SK-N-SH (cell line): ENCODE measurements around the gene FGFRL1. TPM values are rescaled to one million over a fixed set of nuclear protein-coding genes. Genes with fewer than 3 reads are reported as not detected.

Experiments used
- CTCF ChIA-PET: fragments of 300-600, 350-600 bp; formaldehyde crosslinking; extraction: SDS; loops from one replicate; lab custom pipeline; 2021; lab: Yijun Ruan, JAX
- POLR2A ChIA-PET: fragments of 350-600 bp; sonication (Branson Sonifier 250); formaldehyde crosslinking; extraction: SDS; loops from one replicate; lab custom pipeline; 2020; ENCODE audit warnings: antibody characterized with exemption, inconsistent platforms; lab: Yijun Ruan, JAX
- DNase-seq: peaks from one replicate; pipeline ENCODE4 v3.0.0; 2012
- H2AFZ ChIP-seq: fragments of 200-600 bp; sonication (generic); 2 replicates; pipeline ENCODE4 v1.8.1; 2016; ENCODE audit warnings: antibody characterized with exemption, mild to moderate bottlenecking, low read depth
- H3F3A ChIP-seq: fragments of 200-600 bp; sonication (generic); replicated peaks from 2 replicates; pipeline ENCODE3; 2016; ENCODE audit warnings: antibody characterized with exemption, mild to moderate bottlenecking; ENCODE audit not compliant: insufficient read depth
- H3K27ac ChIP-seq, 2 experiments: fragments of 200-500 bp in 1 of 2; fragments of 200-600 bp in 1 of 2; sonication (Bioruptor generic) in 1 of 2; sonication (generic), shearing (Covaris generic) in 1 of 2; 2 replicates each; pipeline versions ENCODE4 v1.5.1 to v1.6.1; 2014 to 2016; ENCODE audit warnings: low read depth in 2 of 2, inconsistent platforms in 1 of 2, low read length in 1 of 2, mild to moderate bottlenecking in 1 of 2, mixed read lengths in 1 of 2
- H3K27me3 ChIP-seq: fragments of 200-600 bp; sonication (generic), shearing (Covaris generic); 2 replicates; pipeline ENCODE4 v1.6.1; 2016; ENCODE audit warnings: mixed run types; ENCODE audit not compliant: insufficient read depth
- H3K36me3 ChIP-seq, 2 experiments: fragments of 200-500 bp in 1 of 2; fragments of 200-600 bp in 1 of 2; sonication (Bioruptor generic) in 1 of 2; sonication (generic) in 1 of 2; replicated peaks in 1 of 2; 2 replicates each; pipeline versions ENCODE3 to v1.5.1; 2014 to 2016; ENCODE audit warnings: low read length in 1 of 2, mild to moderate bottlenecking in 1 of 2; ENCODE audit not compliant: insufficient read depth in 2 of 2, control insufficient read depth in 1 of 2
- H3K4me1 ChIP-seq, 2 experiments: fragments of 200-500 bp in 1 of 2; fragments of 200-600 bp in 1 of 2; sonication (Bioruptor generic) in 1 of 2; sonication (generic), shearing (Covaris generic) in 1 of 2; 2 replicates each; pipeline versions ENCODE4 v1.5.1 to v1.6.1; 2014 to 2016; ENCODE audit warnings: low read depth in 1 of 2, low read length in 1 of 2, mixed run types in 1 of 2; ENCODE audit not compliant: insufficient read depth in 2 of 2, control insufficient read depth in 1 of 2
- H3K4me2 ChIP-seq: fragments of 200-600 bp; sonication (generic), shearing (Covaris generic); 2 replicates; pipeline ENCODE4 v1.6.1; 2017; ENCODE audit warnings: mixed run types
- H3K4me3 ChIP-seq, 2 experiments: fragments of 200-500 bp in 1 of 2; fragments of 200-600 bp in 1 of 2; sonication (Bioruptor generic) in 1 of 2; sonication (generic), shearing (Covaris generic) in 1 of 2; 2 replicates each; pipeline versions ENCODE4 v1.5.1 to v1.8.1; 2014 to 2016; ENCODE audit warnings: low read depth in 2 of 2, inconsistent platforms in 1 of 2, low read length in 1 of 2, mild to moderate bottlenecking in 1 of 2, mixed read lengths in 1 of 2, moderate library complexity in 1 of 2
- H3K79me2 ChIP-seq: fragments of 200-600 bp; sonication (generic); 2 replicates; pipeline ENCODE4 v1.8.1; 2017; ENCODE audit warnings: mild to moderate bottlenecking; ENCODE audit not compliant: insufficient read depth
- H3K9ac ChIP-seq: fragments of 200-600 bp; sonication (generic); 2 replicates; pipeline ENCODE4 v1.6.1; 2017; ENCODE audit warnings: mixed run types
- H3K9me2 ChIP-seq: fragments of 200-600 bp; sonication (generic); 2 replicates; pipeline ENCODE4 v1.6.1; 2017; ENCODE audit warnings: mixed run types
- H3K9me3 ChIP-seq: fragments of 200-600 bp; sonication (generic); 2 replicates; pipeline ENCODE4 v1.6.1; 2017; ENCODE audit warnings: mixed run types, mild to moderate bottlenecking, moderate library complexity
- H4K20me1 ChIP-seq: fragments of 200-600 bp; sonication (generic); 2 replicates; pipeline ENCODE4 v1.6.1; 2017; ENCODE audit warnings: mild to moderate bottlenecking, mixed run types; ENCODE audit not compliant: insufficient read depth
- CTCF ChIP-seq: fragments of 200-600 bp; sonication (generic); IDR thresholded peaks from 2 replicates; pipeline ENCODE4 v1.6.1; 2017; ENCODE audit warnings: antibody characterized with exemption, mild to moderate bottlenecking, moderate library complexity
- EZH2phosphoT487 ChIP-seq: fragments of 200-600 bp; sonication (generic); IDR thresholded peaks from 2 replicates; pipeline ENCODE4 v1.6.1; 2017; ENCODE audit warnings: low read depth, mixed run types, mild to moderate bottlenecking, antibody characterized with exemption, moderate library complexity, borderline replicate concordance
- FOSL2 ChIP-seq: IDR thresholded peaks from 2 replicates; pipeline ENCODE4 v1.4.0; 2012; ENCODE audit warnings: low read depth, mild to moderate bottlenecking, moderate library complexity, borderline replicate concordance
- IRF3 ChIP-seq: fragments of 150-350 bp; IDR thresholded peaks from 2 replicates; pipeline ENCODE4 v1.6.1; 2016; ENCODE audit warnings: mild to moderate bottlenecking, low read depth, low read length
- JUND ChIP-seq: IDR thresholded peaks from 2 replicates; pipeline ENCODE4 v1.4.0; 2012
- NFIC ChIP-seq: IDR thresholded peaks from 2 replicates; pipeline ENCODE4 v1.4.0; 2012; ENCODE audit warnings: borderline replicate concordance
- NRF1 ChIP-seq: IDR thresholded peaks from 2 replicates; pipeline ENCODE4 v1.6.1; 2012; ENCODE audit warnings: low read depth, mild to moderate bottlenecking, low read length
- PBX3 ChIP-seq: IDR thresholded peaks from 2 replicates; pipeline ENCODE4; 2012
- POLR2AphosphoS5 ChIP-seq: IDR thresholded peaks from 2 replicates; pipeline ENCODE4 v1.6.1; 2012; ENCODE audit warnings: low read depth, low read length
- RAD21 ChIP-seq: IDR thresholded peaks from 2 replicates; pipeline ENCODE4 v1.6.1; 2012; ENCODE audit warnings: mild to moderate bottlenecking, low read length
- SIN3A ChIP-seq: IDR thresholded peaks from 2 replicates; pipeline ENCODE4 v1.6.1; 2012; ENCODE audit warnings: low read depth, mild to moderate bottlenecking, low read length, moderate library complexity, borderline replicate concordance
- TCF12 ChIP-seq: IDR thresholded peaks from 2 replicates; pipeline ENCODE4 v1.4.0; 2012
- TEAD4 ChIP-seq: IDR thresholded peaks from 2 replicates; pipeline ENCODE4 v1.4.0; 2012; ENCODE audit warnings: mild to moderate bottlenecking, borderline replicate concordance; ENCODE audit not compliant: insufficient read depth
- USF2 ChIP-seq: fragments of 150-350 bp; IDR thresholded peaks from 2 replicates; pipeline ENCODE4 v1.6.1; 2017; ENCODE audit warnings: antibody characterized with exemption, low read length, low read depth, borderline replicate concordance
- WGBS: methylation state at CpG from one replicate; pipeline ENCODE4 v1.1.6; 2017; ENCODE audit warnings: low lambda C conversion rate; 5-methylcytosine and 5-hydroxymethylcytosine counted together
- polyA plus RNA-seq, 3 experiments: library from polyadenylated mRNA; depleted of rRNA; stranded (reverse); fragments of >200 nt; gene quantifications; 2 replicates each; pipeline ENCODE4 v1.2.3, GENCODE V29; 2012

Gene FGFRL1
- polyA plus RNA-seq, 1 of the 3 experiments (the other 2 are of a cell fraction): 22.5 TPM

- TF ChIP-seq IRF3 (no peak), CTCF (no peak), FOSL2 (no peak), USF2 (no peak), JUND (no peak), NFIC (no peak), EZH2phosphoT487 (no peak), RAD21 (no peak), SIN3A (no peak), POLR2AphosphoS5 (no peak), TEAD4 (no peak), NRF1 (no peak), PBX3 (no peak), TCF12 (no peak)
- 89% methylated on average over 6 of the region's 15 CpGs for WGBS
- CTCF ChIA-PET: no interaction called here
Observed at GRCh38 chr4:1036095-1036494, 24.7 kb downstream of the FGFRL1 start.

More at GRCh38 chr4:1036095-1036494, 24.7 kb downstream of the FGFRL1 start:
- Histone ChIP-seq H3K4me2 (no peak overlapping the region), H3K4me3 (no peak overlapping the region), H3K79me2 (no peaks in the 10 kb centered on the region), H3K4me1 (no peaks in the 10 kb centered on the region), H3K36me3 (no peaks in the 10 kb centered on the region), H2AFZ (no peak overlapping the region), H3K27me3 (peaks cover 8% of the 10 kb centered on the region; the same call in 1 of the 2 replicates), H4K20me1 (no peaks in the 10 kb centered on the region), H3K9me2 (no peaks in the 10 kb centered on the region), H3K9ac (no peak overlapping the region), H3K9me3 (no peaks in the 10 kb centered on the region), H3K27ac (no peak overlapping the region), H3F3A (no peaks in the 10 kb centered on the region)
- no peak for DNase-seq
- POLR2A ChIA-PET: no interaction called here
